ENCODE results near the gene GFPT1. TPM values are rescaled to one million over a fixed set of nuclear protein-coding genes. Genes with fewer than 3 reads are reported as not detected.

GFPT1 gene
- total and polyA plus RNA-seq, 9 of the 15 experiments (the other 6 are each of a cell fraction or from before 2014, with no cell fraction given), result 6.6 to 38.3 (median 15.9) TPM

- no TSS peak for BruUV-seq (replicated peaks)
- no peak overlapping the region for H3K4me3 ChIP-seq
- peaks cover 21% of the 10 kb centered on the region for H3K36me3 ChIP-seq (ENCODE audit: control insufficient read depth, insufficient read depth, low read length)
- no peaks in the 10 kb centered on the region for H3K4me1 ChIP-seq (replicated peaks in 1 of 2; ENCODE audit: control insufficient read depth in 2 of 2, insufficient read depth in 2 of 2, low read length in 2 of 2)
- H3K9me1 ChIP-seq (ENCODE audit: control insufficient read depth, insufficient read depth, low read length), result no peaks in the 10 kb centered on the region
- no peaks in the 10 kb centered on the region for H4K20me1 ChIP-seq (replicated peaks; ENCODE audit: control insufficient read depth, insufficient read depth, low read length)
- in situ Hi-C loops (cut with MboI), result no loop called here
- H3K79me2 ChIP-seq (ENCODE audit: control insufficient read depth, insufficient read depth, low read length), result no peaks in the 10 kb centered on the region
- POLR2A ChIA-PET, result interaction anchor here (0.9 to 1.3 kb wide), 3 partner anchors 8 to 28 kb away, joined by 4 to 6 read pairs (median 5); partner anchors contain the start of gene NFU1
- ATAC-seq (no peak), FAIRE-seq (no peak), DNase-seq (ENCODE audit: extremely low read depth in 1 of 4, low spot score in 3 of 4) (no peak)
- no peak overlapping the region for H3K4me2 ChIP-seq (ENCODE audit: insufficient read depth, low read length)
- no peaks in the 10 kb centered on the region for H3K9me3 ChIP-seq (replicated peaks; ENCODE audit: control insufficient read depth, insufficient read depth, low read depth, low read length)
- H3K27me3 ChIP-seq (ENCODE audit: control insufficient read depth in 2 of 2, insufficient read depth in 2 of 2, low read length in 2 of 2), result no peaks in the 10 kb centered on the region
- WGBS (ENCODE audit: insufficient coverage, low coverage, missing lambda C conversion rate), result 72% methylated on average over 2 of the region's 2 CpGs
- H3K9ac ChIP-seq (ENCODE audit: insufficient read depth in 1 of 2, low read depth in 2 of 2, low read length in 2 of 2), result no peak overlapping the region
- TF ChIP-seq ZNF407 (IDR thresholded peaks at IDR 0.05; ENCODE audit: low read depth), result no peak
- TF ChIP-seq TEAD4 (IDR thresholded peaks at IDR 0.05; ENCODE audit: low read length), result no peak
- no peak for TF ChIP-seq TEAD4 (CRISPR knock-in tag; IDR thresholded peaks at IDR 0.05; ENCODE audit: borderline replicate concordance)
- no peak for TF ChIP-seq KLF16 (IDR thresholded peaks at IDR 0.05)
- TF ChIP-seq ZBTB8A (IDR thresholded peaks at IDR 0.05; ENCODE audit: partially characterized antibody), result no peak
- CTCF ChIA-PET (ENCODE audit: low intra/inter-chr PET ratio), result no interaction called here
- H3K27ac ChIP-seq (ENCODE audit: extremely low read depth, low read depth, low read length), result no peak overlapping the region
- no peak overlapping the region for H2AFZ ChIP-seq (ENCODE audit: low read depth, low read length)
- intact Hi-C loops (cut with micrococcal nuclease), result no loop called here
These were observed 42.0 kb upstream of the GFPT1 start for GRCh38 chr2:69428981-69429380.
